ENCODE data around the gene ABHD15. TPM values are rescaled to one million over a fixed set of nuclear protein-coding genes. Genes with fewer than 3 reads are reported as not detected.

Gene ABHD15
- total RNA-seq, 4 donors from 2014 or later: 5.4 to 12.6 (median 11.1) TPM

GRCh38 chr17:29603109-29603674, 36.4 kb upstream of the ABHD15 start:
- Histone ChIP-seq H3K4me3 (no peak overlapping the region), H3K27me3 (no peaks in the 10 kb centered on the region), H3K27ac (no peak overlapping the region), H3K9me3 (no peaks in the 10 kb centered on the region), H3K36me3 (no peaks in the 10 kb centered on the region), H3K4me1 (peaks cover 0 to 6% (median 0%) of the 10 kb centered on the region in 3 donors)
- ATAC-seq: no peak
- 79 to 83% methylated on average over 3 to 6 of the region's 6 CpGs for WGBS, 2 donors (ENCODE audit: low coverage in 1 of 2)
- TF ChIP-seq EP300 (IDR thresholded peaks at IDR 0.05) (no peak), POLR2AphosphoS5 (IDR thresholded peaks at IDR 0.05) (no peak), CTCF (IDR thresholded peaks at IDR 0.05) (no peak), POLR2A (IDR thresholded peaks at IDR 0.05) (no peak)

- H3K27me3 ChIP-seq: no peaks in the 10 kb centered on the region
- H3K4me1 ChIP-seq: peaks cover 0 to 48% (median 20%) of the 10 kb centered on the region in 3 donors
- no peak overlapping the region for H3K4me3 ChIP-seq
- H3K36me3 ChIP-seq: no peaks in the 10 kb centered on the region
- TF ChIP-seq POLR2AphosphoS5 (IDR thresholded peaks at IDR 0.05): no peak
- no peak for TF ChIP-seq EP300 (IDR thresholded peaks at IDR 0.05)
- TF ChIP-seq CTCF (IDR thresholded peaks at IDR 0.05): no peak
- TF ChIP-seq POLR2A (IDR thresholded peaks at IDR 0.05): no peak
- no peak for ATAC-seq
- H3K27ac ChIP-seq: peak overlapping the region in 1 of 4 donors; percentile 24
- 83% methylated on average over 2 of the region's 13 CpGs; no CpG with 5 or more reads in 1 of the 2 donors for WGBS, 2 donors (ENCODE audit: low coverage in 1 of 2)
- no peaks in the 10 kb centered on the region for H3K9me3 ChIP-seq
Measured at GRCh38 chr17:29597361-29598172, 30.7 kb upstream of the ABHD15 start.

- no peak for ATAC-seq
- Histone ChIP-seq H3K27me3 (no peaks in the 10 kb centered on the region), H3K4me3 (no peak overlapping the region), H3K4me1 (peaks cover 0 to 55% (median 27%) of the 10 kb centered on the region in 3 donors), H3K27ac (peak overlapping the region in 1 of 4 donors; percentile 24), H3K9me3 (no peaks in the 10 kb centered on the region), H3K36me3 (no peaks in the 10 kb centered on the region)
- 40 to 42% methylated on average over 2 of the region's 9 CpGs for WGBS, 2 donors (ENCODE audit: low coverage in 1 of 2)
- TF ChIP-seq CTCF (IDR thresholded peaks at IDR 0.05) (no peak), POLR2A (IDR thresholded peaks at IDR 0.05) (no peak), EP300 (IDR thresholded peaks at IDR 0.05) (no peak), POLR2AphosphoS5 (IDR thresholded peaks at IDR 0.05) (no peak)
Measured at GRCh38 chr17:29596811-29597210, 30.0 kb upstream of the ABHD15 start.

- H3K4me1 ChIP-seq: peaks cover 0 to 62% (median 34%) of the 10 kb centered on the region in 3 donors
- no peaks in the 10 kb centered on the region for H3K36me3 ChIP-seq
- H3K27me3 ChIP-seq: no peaks in the 10 kb centered on the region
- no peaks in the 10 kb centered on the region for H3K9me3 ChIP-seq
- H3K27ac ChIP-seq: peak overlapping the region in 1 of 4 donors; percentile 24
- H3K4me3 ChIP-seq: no peak overlapping the region
- no peak for ATAC-seq
- TF ChIP-seq POLR2AphosphoS5 (IDR thresholded peaks at IDR 0.05): no peak
- no peak for TF ChIP-seq POLR2A (IDR thresholded peaks at IDR 0.05)
- TF ChIP-seq EP300 (IDR thresholded peaks at IDR 0.05): no peak
- no peak for TF ChIP-seq CTCF (IDR thresholded peaks at IDR 0.05)
- WGBS, 2 donors (ENCODE audit: low coverage in 1 of 2): 80% methylated on average over 1 of the region's 12 CpGs; no CpG with 5 or more reads in 1 of the 2 donors
Measured at GRCh38 chr17:29595943-29596774, 29.3 kb upstream of the ABHD15 start.
